Mucosa of rectum (tissue), 2 donors: ENCODE results near the gene SH3BP4.

Experiments used
- H3K27ac ChIP-seq, 2 donors: one replicate each; pipeline ENCODE4 v1.7.0; 2013; ENCODE audit warnings: inconsistent platforms in 2 of 2, low read depth in 2 of 2, low read length in 2 of 2
- H3K27me3 ChIP-seq, 2 donors: one replicate each; pipeline ENCODE4 v1.7.0; 2013; ENCODE audit warnings: low read length in 2 of 2; ENCODE audit not compliant: control insufficient read depth in 2 of 2, insufficient read depth in 2 of 2
- H3K36me3 ChIP-seq, 2 donors: one replicate each; pipeline ENCODE4 v1.7.0; 2013; ENCODE audit warnings: low read length in 2 of 2; ENCODE audit not compliant: control insufficient read depth in 2 of 2, insufficient read depth in 2 of 2
- H3K4me1 ChIP-seq, 2 donors: one replicate each; pipeline ENCODE4 v1.7.0; 2013; ENCODE audit warnings: low read length in 2 of 2, mild to moderate bottlenecking in 1 of 2; ENCODE audit not compliant: control insufficient read depth in 2 of 2, insufficient read depth in 2 of 2
- H3K4me3 ChIP-seq, 2 donors: one replicate each; pipeline ENCODE4 v1.7.0; 2013; ENCODE audit warnings: low read length in 2 of 2
- H3K9ac ChIP-seq, 2 donors: one replicate each; pipeline ENCODE4 v1.7.0; 2013; ENCODE audit warnings: low read length in 2 of 2, low read depth in 1 of 2, mild to moderate bottlenecking in 1 of 2
- H3K9me3 ChIP-seq, 2 donors: one replicate each; pipeline ENCODE4 v1.7.0; 2013; ENCODE audit warnings: low read length in 2 of 2; ENCODE audit not compliant: control insufficient read depth in 2 of 2
- donor health status: healthy.
- donor health status: Normal muscosa, but diverticular disease.

The SH3BP4 gene

GRCh38 chr2:234955091-234955591 lies 3.3 kb downstream of the SH3BP4 start:
- Histone ChIP-seq H3K4me3 (no peak overlapping the region), H3K4me1 (peaks cover 26 to 34% of the 10 kb centered on the region in 2 donors), H3K27ac (peak overlapping the region; percentile 39 to 65), H3K27me3 (no peaks in the 10 kb centered on the region), H3K9ac (no peak overlapping the region), H3K9me3 (no peaks in the 10 kb centered on the region), H3K36me3 (no peaks in the 10 kb centered on the region)

- Histone ChIP-seq H3K9ac (no peak overlapping the region), H3K27me3 (no peaks in the 10 kb centered on the region), H3K4me3 (no peak overlapping the region), H3K27ac (peak overlapping the region; percentile 43 to 65), H3K4me1 (peaks cover 23 to 34% of the 10 kb centered on the region in 2 donors), H3K36me3 (no peaks in the 10 kb centered on the region), H3K9me3 (no peaks in the 10 kb centered on the region)
Observed at GRCh38 chr2:234955971-234956509, 4.2 kb downstream of the SH3BP4 start.

- Histone ChIP-seq H3K4me1 (peaks cover 22 to 34% of the 10 kb centered on the region in 2 donors), H3K4me3 (no peak overlapping the region), H3K27me3 (no peaks in the 10 kb centered on the region), H3K9me3 (no peaks in the 10 kb centered on the region), H3K27ac (no peak overlapping the region), H3K9ac (no peak overlapping the region), H3K36me3 (no peaks in the 10 kb centered on the region)
Observed at GRCh38 chr2:234957834-234958135, 6.0 kb downstream of the SH3BP4 start.

- Histone ChIP-seq H3K27ac (no peak overlapping the region), H3K4me3 (no peak overlapping the region), H3K27me3 (no peaks in the 10 kb centered on the region), H3K9me3 (no peaks in the 10 kb centered on the region), H3K9ac (no peak overlapping the region), H3K36me3 (no peaks in the 10 kb centered on the region), H3K4me1 (peaks cover 19 to 29% of the 10 kb centered on the region in 2 donors)
Observed at GRCh38 chr2:234958311-234958710, 6.5 kb downstream of the SH3BP4 start.

GRCh38 chr2:234958746-234959395 lies 7.1 kb downstream of the SH3BP4 start:
- Histone ChIP-seq H3K9ac (no peak overlapping the region), H3K4me3 (no peak overlapping the region), H3K27me3 (no peaks in the 10 kb centered on the region), H3K4me1 (peaks cover 14 to 24% of the 10 kb centered on the region in 2 donors), H3K9me3 (no peaks in the 10 kb centered on the region), H3K36me3 (no peaks in the 10 kb centered on the region), H3K27ac (no peak overlapping the region)

- Histone ChIP-seq H3K9ac (no peak overlapping the region), H3K27ac (no peak overlapping the region), H3K4me1 (peaks cover 6 to 10% of the 10 kb centered on the region in 2 donors), H3K36me3 (no peaks in the 10 kb centered on the region), H3K9me3 (no peaks in the 10 kb centered on the region), H3K27me3 (no peaks in the 10 kb centered on the region), H3K4me3 (no peak overlapping the region)
Observed at GRCh38 chr2:234960175-234961088, 8.6 kb downstream of the SH3BP4 start.

- no peaks in the 10 kb centered on the region for H3K9me3 ChIP-seq
- H3K27me3 ChIP-seq: no peaks in the 10 kb centered on the region
- no peak overlapping the region for H3K27ac ChIP-seq
- H3K4me1 ChIP-seq: peaks cover 4 to 5% of the 10 kb centered on the region in 2 donors
- no peaks in the 10 kb centered on the region for H3K36me3 ChIP-seq
- H3K4me3 ChIP-seq: no peak overlapping the region
- H3K9ac ChIP-seq: no peak overlapping the region
Observed at GRCh38 chr2:234961784-234962183, 10.0 kb downstream of the SH3BP4 start.

- Histone ChIP-seq H3K9ac (no peak overlapping the region), H3K27me3 (no peaks in the 10 kb centered on the region), H3K27ac (no peak overlapping the region)
Observed at GRCh38 chr2:234963773-234964615, 12.2 kb downstream of the SH3BP4 start.

GRCh38 chr2:234964631-234965461 lies 13.0 kb downstream of the SH3BP4 start:
- no peak overlapping the region for H3K9ac ChIP-seq
- H3K9me3 ChIP-seq: no peaks in the 10 kb centered on the region
- H3K4me3 ChIP-seq: no peak overlapping the region
- H3K36me3 ChIP-seq: no peaks in the 10 kb centered on the region
- no peaks in the 10 kb centered on the region for H3K27me3 ChIP-seq
- peaks cover 0 to under 1% of the 10 kb centered on the region in 2 donors for H3K4me1 ChIP-seq
- no peak overlapping the region for H3K27ac ChIP-seq

More at GRCh38 chr2:234963773-234964615, 12.2 kb downstream of the SH3BP4 start:
- Histone ChIP-seq H3K4me1 (no peaks in the 10 kb centered on the region), H3K36me3 (no peaks in the 10 kb centered on the region), H3K9me3 (no peaks in the 10 kb centered on the region), H3K4me3 (no peak overlapping the region)
